ENCODE data around the gene VAMP3.
"Not testable (repeated sequence)": the region's sequence is repeated elsewhere in the genome, so short reads cannot be mapped to it uniquely, and the experiment has no call there.

VAMP3 gene

DNA sequence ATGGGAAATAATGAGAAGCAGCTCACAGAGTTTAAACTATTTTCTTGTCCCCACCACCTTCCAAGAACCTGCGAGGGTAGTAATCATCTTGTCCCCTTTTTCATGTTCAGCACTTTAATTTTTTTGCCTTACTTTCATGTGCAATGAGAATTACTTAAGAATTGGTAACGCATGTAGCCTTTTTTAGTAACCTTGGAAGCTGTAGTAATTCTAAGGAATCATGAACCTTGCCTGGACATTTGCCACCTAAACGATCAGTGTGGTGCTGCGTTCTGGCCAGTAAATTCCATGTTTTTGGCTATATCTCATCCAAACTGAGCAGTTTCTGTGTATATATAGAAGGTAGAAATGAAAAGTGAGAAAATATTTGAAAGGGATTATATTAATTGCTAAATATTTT is 3.9 kb upstream of the VAMP3 start:
- no peak for DNase-seq (ENCODE audit: low read depth in 1 of 2, low spot score in 1 of 2)

DNA sequence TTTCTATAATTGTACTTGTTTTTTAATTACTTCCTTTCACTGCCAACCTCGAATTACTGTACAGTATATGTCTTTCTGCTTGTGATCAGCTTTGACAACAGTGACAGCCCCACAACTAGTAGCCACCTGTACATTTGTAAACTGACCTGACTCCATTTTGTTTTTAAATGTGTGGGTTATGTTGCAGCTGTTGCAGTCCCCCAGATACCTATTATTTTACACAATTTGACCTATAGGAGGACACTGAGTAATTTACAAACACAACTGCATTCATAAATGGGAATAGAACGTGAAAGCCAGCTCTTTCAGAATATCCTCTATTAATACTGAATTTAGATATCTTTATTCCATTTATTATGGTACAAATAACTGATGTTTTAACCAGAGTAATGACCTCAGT is 2.5 kb upstream of the VAMP3 start:
- no peak for DNase-seq (ENCODE audit: low read depth in 1 of 2, low spot score in 1 of 2)

DNA sequence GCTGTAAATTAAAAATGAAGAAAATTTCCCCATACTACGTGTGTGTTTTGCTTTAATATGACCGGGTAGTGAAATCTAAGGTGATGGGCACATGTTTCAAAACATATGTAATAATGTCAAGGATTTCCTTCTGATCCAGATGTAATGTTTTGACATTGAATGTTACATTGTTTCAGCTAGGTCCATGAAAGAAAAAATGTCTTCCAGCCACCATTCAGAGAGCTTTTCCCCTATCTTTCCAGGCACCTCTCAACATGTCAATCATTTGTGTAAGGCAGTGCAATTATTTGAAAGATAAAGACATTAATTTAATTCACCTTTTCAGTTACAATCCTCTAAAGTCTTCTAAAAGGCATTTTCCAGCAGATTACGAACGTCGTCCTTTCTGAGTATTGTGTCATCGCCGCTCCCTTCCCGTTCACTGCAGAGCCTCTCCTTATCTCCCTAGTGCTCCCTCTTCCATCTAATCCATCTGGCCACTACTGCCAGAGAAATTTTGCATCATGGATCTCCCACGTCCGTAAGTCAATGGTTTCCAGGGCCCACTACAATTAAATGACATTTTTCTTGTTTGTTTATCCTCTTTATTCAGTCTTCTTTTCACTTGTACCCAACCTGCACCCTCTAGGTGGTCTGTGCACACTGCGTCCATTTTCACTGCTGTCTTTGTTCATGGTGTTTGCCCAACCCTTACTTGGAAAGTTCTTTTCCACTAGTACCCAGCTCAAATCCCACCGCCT is 1.3 kb upstream of the VAMP3 start:
- DNase-seq (ENCODE audit: low read depth in 1 of 2, low spot score in 1 of 2), result no peak

DNA sequence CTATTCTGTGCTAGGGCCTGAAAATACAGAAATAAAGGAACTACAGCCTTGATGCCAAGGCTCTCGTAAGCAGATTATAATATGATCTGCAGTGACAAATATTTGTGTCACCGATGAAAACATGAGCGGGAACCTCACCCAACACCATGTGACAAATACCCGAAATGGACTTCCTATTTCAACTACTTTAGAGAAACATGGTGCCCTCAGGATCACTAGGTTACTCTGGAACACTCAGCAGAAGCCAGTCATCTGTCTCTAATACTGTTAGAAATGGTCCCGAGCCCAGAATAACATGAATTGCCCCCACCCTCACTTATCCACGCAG is 463 bp upstream of the VAMP3 start:
- DNase-seq (ENCODE audit: low read depth in 1 of 2, low spot score in 1 of 2), result no peak

DNA sequence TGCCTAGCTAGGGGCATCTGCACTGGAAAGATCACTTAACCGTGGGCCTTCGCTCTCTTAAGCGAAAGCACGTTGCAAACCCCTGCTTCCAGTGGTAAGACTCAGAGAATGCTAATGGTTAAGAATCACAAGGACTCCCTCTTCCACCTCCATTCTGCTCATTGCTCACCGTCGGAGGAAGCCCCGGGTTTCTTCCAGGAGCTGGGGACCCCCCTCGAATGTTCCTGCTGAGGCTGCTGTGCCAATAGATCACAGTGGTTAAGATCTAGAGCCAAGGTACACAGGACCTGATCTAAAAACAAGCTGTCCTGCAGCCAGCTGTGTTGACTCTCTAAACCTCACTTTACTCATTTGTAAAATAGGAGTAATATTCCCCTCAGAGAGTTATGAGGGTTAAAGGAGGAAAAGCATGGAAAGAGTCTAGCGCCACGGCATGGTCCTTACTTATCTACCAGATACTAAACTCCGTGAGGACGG is 765 bp downstream of the VAMP3 start:
- DNase-seq (ENCODE audit: low read depth in 1 of 2, low spot score in 1 of 2), result no peak

DNA sequence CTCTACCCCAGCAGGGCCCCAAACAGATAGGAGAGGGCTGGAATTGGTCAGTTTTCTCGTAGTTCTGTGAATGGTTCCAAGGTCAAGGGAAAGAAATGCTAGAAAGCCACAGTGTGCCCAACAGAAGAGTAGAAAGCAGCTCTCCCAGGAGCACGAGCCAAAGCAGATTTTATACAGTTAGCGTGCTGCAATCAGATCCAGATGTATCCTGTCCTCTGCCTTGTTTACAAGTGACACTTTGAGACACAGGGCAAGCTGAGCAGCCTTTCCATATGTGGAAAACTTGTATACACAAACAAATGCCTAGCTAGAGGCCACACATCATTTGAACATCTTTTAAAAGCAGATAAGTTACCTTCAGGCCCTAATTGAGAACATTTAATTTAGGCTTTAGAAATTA is 6.5 kb downstream of the VAMP3 start:
- no peak for DNase-seq (ENCODE audit: low read depth in 1 of 2, low spot score in 1 of 2)

DNA sequence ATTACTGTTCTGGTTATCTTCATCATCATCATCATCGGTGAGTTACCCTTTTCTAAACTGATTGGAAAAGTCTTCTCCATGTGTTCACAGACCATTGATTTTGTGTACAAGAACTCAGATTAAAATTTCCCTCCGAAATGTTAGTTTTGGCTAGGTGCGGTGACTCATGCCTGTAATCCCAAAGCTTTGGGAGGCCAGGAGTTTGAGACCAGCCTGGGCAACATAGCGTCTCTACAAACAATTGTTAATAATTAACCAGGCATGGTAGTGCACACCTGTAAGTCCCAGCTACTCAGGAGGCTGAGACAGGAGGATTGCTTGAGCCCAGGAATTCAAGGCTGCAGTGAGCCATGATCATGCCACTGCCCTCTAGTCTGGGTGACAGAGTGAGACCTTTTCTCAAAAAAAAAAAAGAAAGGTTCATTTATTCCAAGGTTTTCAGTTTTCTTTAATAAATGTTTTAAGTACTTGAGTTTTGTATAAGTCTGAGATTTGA is 7.1 kb downstream of the VAMP3 start:
- DNase-seq (ENCODE audit: low read depth in 1 of 2, low spot score in 1 of 2), result no peak

DNA sequence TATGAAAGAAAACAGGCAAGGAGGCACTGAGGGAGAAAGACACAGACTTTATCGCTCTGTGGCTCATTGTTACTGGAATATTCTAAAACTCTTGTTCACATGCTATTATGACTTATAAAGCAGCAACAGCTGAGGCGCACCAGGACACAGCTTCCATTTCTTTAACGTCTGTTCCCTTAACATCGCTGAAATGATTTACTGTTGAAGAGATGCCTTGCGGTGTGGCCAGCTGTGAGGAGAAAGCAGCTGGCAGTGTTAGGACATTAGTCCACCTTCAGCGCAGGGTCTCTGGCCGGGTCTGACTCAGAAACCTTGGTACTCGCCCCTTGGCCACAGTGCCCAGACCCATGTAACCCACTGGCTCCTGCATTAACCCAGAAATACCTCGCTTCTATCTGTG is 9.9 kb downstream of the VAMP3 start:
- no peak for DNase-seq (ENCODE audit: low read depth in 1 of 2, low spot score in 1 of 2)

DNA sequence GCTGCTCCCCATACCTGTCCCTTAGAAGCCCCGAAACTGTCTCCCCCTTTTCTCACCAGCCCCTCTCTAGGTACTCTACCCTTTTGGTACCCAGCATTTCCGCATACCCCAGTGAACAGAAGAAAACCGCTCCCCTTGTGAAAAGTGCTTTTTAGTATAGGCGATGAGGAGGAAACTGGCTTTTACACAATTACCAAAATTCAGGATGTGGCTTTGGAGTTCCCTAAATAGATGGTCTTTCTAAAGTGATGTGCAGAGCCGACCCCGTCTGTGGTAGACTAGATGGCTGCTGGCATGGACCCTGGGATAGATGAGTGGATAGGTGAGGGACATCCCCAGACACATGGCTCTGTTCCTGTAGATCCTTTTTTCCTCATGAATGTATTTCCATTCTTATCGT is 10.4 kb downstream of the VAMP3 start:
- DNase-seq (ENCODE audit: low read depth in 1 of 2, low spot score in 1 of 2), result no peak

DNA sequence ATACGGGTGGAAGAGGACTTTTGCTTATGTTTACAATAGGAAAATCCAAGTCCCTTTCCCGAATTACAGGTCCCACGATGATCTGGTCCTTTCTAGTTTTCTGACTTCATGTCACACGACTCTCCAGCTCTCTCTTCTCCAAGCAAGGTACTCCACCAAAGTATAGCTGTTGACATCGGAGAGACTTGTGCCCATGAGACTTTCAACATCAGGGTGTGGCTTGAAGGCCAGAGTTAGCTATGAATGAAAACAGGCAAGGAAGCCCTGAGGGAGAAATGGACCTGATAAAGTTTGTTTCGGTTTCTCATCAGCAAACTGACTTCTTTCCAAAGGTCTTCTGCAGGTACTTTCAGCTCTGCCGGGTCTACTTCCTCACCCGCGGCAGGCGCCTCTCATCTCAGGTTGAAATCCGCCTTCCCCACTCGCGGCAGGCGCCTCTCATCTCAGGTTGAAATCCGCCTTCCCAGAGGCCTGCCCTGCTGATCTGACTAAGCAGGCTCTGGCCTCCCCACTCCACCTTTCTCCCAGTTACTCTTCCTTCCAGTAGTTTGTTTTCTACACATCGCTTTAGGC is 10.9 kb downstream of the VAMP3 start:
- DNase-seq (ENCODE audit: low read depth in 1 of 2, low spot score in 1 of 2), result no peak

DNA sequence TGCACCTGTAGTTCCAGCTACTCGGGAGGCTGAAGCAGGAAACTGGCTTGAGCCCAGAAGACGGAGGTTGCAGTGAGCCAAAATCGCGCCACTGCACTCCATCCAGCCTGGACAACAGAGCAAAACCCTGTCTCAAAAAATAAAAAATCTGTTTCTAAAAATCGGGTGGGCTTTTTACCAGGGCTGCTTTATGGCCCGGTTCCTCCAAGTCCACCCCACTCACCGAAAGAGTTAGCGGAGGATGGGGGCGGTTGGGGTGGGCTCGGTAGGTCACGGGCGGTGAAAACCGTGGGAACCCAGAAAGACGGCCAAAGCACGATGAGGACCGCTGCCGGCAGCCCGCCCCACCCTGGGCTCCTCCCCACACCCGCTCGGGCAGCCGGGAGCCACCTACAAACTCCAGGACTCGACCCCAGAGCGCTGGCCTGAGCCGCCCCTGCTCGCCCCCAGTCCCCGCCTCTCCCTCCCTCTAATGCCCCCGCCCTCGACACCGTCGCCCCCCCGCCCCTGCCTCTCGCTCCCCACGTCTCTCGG is 12.1 kb downstream of the VAMP3 start:
- no peak for DNase-seq (ENCODE audit: low read depth in 1 of 2, low spot score in 1 of 2)

DNA sequence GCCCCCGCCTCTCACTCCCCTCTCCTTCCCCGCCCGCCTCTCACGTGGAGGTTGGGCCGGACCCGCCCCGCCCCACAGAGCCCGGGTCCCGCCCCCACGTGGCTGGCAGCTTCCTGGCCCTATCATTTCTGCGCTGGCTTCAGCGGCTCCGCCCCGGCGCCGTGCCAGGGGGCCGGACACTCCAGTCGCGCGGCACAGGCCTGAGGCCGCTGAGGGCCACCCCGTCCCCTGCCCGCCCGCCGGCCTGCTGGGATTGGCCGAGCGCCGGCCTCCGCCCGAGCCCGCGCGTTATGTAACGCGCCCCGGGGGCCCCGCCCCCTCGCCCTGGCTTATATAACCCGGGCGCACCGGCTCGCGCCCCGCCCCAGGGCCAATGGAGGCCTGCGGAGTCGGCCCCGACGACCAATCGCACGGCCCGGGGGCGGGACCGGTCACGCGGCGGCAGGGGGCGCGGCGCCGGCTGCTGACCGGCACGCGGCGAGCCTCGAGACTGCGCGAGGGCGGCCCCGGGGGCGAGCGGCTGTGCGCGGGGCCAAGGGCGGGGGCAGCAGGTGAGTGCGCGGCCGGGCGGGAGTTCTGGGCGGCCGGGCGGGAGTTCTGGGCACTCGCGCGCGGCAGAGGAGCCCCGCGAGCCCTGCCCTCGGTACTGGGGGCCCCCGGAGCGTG is 12.9 kb downstream of the VAMP3 start, which contains the start of gene PER3:
Gene PER3, plus strand, starts transcription at position 466 of the 666 bp plus-strand sequence. CDS start 587 bp downstream, outside the sequence.
- DNase-seq (ENCODE audit: low read depth in 1 of 2, low spot score in 1 of 2), result peak; percentile 85 to 87

DNA sequence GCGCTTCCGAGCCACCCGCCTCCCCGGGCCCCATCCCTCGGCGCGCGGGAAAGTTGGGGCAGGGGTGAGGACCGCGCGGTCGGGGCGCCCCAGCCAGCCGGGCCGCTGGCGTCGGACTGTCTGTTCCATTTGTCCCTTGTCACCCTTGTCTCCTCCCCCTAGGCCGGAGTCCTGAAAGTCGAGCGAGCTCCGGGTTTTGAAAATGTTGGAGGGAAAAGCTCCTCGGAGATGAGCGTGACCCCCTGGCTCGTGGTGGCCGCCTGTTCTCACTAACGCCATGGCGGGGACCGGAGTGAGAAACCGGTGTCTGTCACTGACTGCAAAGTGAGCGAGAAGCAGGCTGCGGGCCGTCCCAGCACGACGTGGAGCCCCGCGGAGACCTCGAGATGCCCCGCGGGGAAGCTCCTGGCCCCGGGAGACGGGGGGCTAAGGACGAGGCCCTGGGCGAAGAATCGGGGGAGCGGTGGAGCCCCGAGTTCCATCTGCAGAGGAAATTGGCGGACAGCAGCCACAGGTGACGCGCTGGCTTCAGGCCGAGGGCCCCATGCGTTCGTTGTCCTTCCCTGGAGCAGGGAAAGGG is 13.5 kb downstream of the VAMP3 start:
- no peak for DNase-seq (ENCODE audit: low read depth in 1 of 2, low spot score in 1 of 2)

DNA sequence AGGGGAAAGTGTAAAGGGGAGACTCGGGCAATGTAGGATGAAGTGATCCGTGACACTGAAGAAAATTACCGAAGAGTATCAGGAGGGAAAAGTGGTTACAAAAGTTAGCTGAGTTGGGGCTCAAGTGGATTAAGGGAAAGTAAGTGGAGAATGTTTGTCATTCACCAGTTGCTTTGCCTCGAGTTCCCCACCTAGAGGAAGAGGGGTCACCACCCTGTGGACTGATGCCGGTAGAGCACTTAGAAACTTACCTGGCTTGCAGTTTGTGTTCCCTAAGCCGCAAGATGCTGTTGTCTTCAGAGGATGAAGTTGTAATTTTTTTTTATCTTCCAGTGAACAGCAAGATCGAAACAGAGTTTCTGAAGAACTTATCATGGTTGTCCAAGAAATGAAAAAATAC is 14.0 kb downstream of the VAMP3 start:
- no peak for DNase-seq (ENCODE audit: low read depth in 1 of 2, low spot score in 1 of 2)

DNA sequence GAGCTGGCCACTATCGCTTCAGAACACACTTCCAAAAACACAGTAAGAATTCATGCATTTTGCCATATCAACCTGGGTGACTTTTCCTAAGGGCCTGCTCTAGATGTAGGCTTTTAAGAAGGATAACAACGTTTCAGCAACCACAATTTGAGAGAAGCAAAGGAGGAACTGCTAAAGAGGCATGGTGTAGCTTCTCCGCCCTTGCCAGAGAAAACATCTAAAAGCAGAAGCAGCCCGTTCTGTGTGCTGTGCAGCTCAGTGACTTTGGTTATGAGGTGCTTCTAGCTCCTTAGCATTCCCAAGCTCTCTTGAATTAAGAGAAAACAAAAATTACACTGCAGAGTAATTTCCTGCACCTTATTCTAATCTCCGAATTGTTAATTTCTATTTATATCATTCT is 15.7 kb downstream of the VAMP3 start:
- no peak for DNase-seq (ENCODE audit: low read depth in 1 of 2, low spot score in 1 of 2)

DNA sequence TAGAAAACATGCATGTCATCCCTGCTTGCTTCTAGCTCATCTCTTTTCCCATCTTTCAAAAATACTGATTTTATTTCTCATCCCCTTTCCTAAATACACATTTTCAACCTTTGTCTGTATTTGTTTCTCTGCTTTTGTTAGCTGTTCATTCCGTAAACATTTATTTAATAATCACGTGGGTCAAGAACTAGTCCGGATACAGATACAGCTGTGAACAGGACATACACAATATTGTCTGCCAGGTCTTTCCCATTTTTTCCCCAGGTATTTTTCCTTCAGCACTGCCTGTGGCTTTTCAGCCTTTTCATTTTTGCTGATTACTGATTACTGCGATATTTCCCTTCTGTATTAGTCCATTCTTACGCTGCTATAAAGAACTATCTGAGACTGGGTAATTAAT is 18.7 kb downstream of the VAMP3 start:
- DNase-seq (ENCODE audit: low read depth in 1 of 2, low spot score in 1 of 2), result no peak

DNA sequence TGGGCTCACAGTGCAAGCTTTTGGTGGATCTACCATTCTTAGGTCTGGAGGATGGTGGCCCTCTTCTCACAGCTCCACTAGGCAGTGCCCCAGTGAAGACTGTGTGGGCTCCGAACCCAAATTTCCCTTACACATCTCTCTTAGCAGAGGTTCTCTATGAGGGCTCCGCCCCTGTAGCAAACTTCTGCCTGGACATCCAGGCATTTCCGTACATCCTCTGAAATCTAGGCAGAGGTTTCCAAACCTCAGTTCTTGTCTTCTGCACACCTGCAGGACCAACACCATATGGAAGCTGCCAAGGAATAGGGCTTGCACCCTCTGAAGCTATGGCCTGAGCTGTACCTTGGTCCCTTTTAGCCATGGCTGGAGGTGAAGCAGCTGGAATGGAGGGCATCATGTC is 19.9 kb downstream of the VAMP3 start:
- DNase-seq (ENCODE audit: low read depth in 1 of 2, low spot score in 1 of 2), result not testable (repeated sequence)

DNA sequence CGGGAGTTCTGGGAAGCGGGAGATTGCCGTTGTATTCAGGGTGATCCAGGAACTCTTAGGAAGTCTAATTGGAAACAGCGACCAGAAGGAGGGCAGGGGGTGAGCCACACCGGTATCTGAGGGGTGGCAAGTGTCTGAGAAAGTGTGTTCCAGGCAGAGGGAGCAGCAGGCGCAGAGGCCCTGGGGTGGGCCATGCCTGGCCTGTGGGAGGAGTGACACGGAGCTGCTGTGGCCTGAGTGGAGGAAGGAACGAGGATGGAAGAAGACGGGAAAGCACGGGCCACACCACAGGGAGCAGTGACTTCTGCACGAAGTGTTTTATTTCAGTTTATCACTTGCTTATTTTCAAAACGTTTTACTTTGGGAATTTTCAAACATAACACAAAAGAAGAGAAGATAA is 24.3 kb downstream of the VAMP3 start:
- DNase-seq (ENCODE audit: low read depth in 1 of 2, low spot score in 1 of 2), result no peak

DNA sequence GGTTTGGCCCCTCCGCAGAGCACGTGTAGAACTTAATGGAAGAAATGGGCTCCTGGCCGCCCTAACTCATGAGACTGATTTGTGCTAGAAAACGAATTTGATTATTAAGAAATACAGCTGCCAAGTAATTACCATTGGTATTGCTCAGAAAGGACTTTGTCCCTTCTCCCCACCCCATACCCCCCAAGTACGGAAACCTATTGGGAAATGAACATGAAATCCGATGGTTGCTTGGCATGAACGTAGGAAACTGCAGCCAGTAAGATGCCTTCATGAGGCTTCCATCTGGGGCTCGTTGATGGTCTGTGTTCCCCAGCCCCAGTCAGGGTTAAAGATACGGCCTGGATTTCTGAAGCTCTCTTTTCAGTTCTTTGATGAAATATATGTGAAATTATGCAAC is 34.4 kb downstream of the VAMP3 start:
- no peak for DNase-seq (ENCODE audit: low read depth in 1 of 2, low spot score in 1 of 2)

DNA sequence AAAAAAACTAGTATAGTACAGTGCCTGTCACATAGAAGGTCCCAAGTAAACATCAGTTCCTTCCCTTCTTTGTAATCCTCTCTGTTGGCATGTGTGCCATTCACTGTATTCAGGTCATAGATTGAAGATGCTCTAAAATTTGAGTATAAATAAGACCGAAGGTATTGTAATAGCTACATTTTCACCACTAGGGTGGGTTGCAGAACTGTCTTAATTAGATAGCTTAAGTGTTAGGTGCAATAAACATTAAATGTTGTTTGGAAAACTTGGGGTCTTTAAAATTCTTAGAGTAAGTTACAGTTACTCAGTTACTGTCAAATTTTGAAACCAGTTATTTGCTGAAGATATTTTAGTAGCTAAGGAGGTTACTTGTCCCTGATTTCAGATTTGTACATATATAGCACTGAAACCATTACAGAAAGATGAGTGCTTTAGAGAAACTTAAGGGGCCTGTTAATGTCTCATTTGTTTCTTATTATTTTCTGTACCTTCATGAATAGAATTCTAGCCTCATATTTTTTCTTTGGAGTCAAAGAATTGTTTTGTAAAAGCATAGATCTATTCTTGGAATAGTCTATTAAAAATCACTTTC is 37.3 kb downstream of the VAMP3 start:
- DNase-seq (ENCODE audit: low read depth in 1 of 2, low spot score in 1 of 2), result no peak

DNA sequence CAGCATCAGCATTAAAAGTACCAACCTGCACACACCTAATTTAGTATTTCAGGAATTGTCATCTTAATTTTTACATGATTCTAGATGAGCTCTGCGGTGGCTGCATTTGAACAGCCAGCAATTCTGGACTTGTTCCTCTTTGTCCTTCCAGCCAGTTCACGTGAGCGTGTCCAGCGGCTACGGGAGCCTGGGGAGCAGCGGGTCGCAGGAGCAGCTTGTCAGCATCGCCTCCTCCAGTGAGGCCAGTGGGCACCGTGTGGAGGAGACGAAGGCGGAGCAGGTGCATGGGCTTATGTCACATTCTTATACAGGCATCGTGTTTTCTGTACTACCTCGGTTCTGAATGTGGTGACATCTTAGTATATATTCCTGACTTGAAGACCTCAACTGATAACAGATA is 38.6 kb downstream of the VAMP3 start:
- no peak for DNase-seq (ENCODE audit: low read depth in 1 of 2, low spot score in 1 of 2)

All from stimulated activated CD4-positive, alpha-beta T cell treated with anti-CD3 and anti-CD28 coated beads, Interleukin-15, amount 100 ng/mL, for 1 hour (primary cell).